Measurements from ENCODE around the gene CAPNS1. TPM values are rescaled to one million over a fixed set of nuclear protein-coding genes. Genes with fewer than 3 reads are reported as not detected.

Gene CAPNS1
- total and polyA plus RNA-seq, 2 of the 13 experiments (the other 11 are each of a cell fraction or from before 2014, with no cell fraction given): 322 to 526 TPM

- no peak for TF ChIP-seq ZC3H13 (CRISPR knock-in tag; IDR thresholded peaks at IDR 0.05)
- no peak for TF ChIP-seq MXD4 (CRISPR knock-in tag; IDR thresholded peaks at IDR 0.05)
- no peak for TF ChIP-seq PRDM15 (CRISPR knock-in tag; IDR thresholded peaks at IDR 0.05)
- no peak for TF ChIP-seq HCFC1 (IDR thresholded peaks at IDR 0.05; ENCODE audit: low read depth, low read length)
- TF ChIP-seq ASH2L (IDR thresholded peaks at IDR 0.05; ENCODE audit: insufficient read length, low read depth, low read length): peak; percentile 7
- no peak for TF ChIP-seq ZBTB49 (CRISPR knock-in tag; IDR thresholded peaks at IDR 0.05; ENCODE audit: borderline replicate concordance)
- TF ChIP-seq KDM5A (IDR thresholded peaks at IDR 0.05; ENCODE audit: borderline replicate concordance, low read length): peak; percentile 38; the same call in 1 of the 2 replicates
- 0 out of 2 replicates have a peak, but pooled peaks have one; percentile 2 for TF ChIP-seq AHDC1 (CRISPR knock-in tag; IDR thresholded peaks at IDR 0.05; ENCODE audit: borderline replicate concordance)
- TF ChIP-seq MLXIP (CRISPR knock-in tag; IDR thresholded peaks at IDR 0.05; ENCODE audit: borderline replicate concordance): no peak
- no peak for TF ChIP-seq SYNCRIP (IDR thresholded peaks at IDR 0.05; ENCODE audit: insufficient read depth, low read depth, low read length)
- no peak for TF ChIP-seq CREB3 (CRISPR knock-in tag; IDR thresholded peaks at IDR 0.05)
- TF ChIP-seq ZKSCAN1 (IDR thresholded peaks at IDR 0.05; ENCODE audit: low read length): no peak
These were observed 605 bp downstream of the CAPNS1 start (continued) for GRCh38 chr19:36140304-36141038.

Measured in HepG2 (cell line).